IPS-18c (cell line): Measurements from ENCODE around the gene HMCN2.
A peak's percentile ranks its signal among the peaks of the same experiment; 100 is the strongest.

Experiments
- H3K4me3 ChIP-seq: 2 replicates; pipeline ENCODE4 v1.7.0; 2013; ENCODE audit warnings: low read depth, mild to moderate bottlenecking, low read length, moderate library complexity; ENCODE audit not compliant: insufficient read depth
- H3K9me3 ChIP-seq: one replicate; pipeline ENCODE4 v1.6.1; 2013; ENCODE audit warnings: mild to moderate bottlenecking, low read length, moderate library complexity; ENCODE audit not compliant: control insufficient read depth, insufficient read depth

Gene HMCN2, protein sequence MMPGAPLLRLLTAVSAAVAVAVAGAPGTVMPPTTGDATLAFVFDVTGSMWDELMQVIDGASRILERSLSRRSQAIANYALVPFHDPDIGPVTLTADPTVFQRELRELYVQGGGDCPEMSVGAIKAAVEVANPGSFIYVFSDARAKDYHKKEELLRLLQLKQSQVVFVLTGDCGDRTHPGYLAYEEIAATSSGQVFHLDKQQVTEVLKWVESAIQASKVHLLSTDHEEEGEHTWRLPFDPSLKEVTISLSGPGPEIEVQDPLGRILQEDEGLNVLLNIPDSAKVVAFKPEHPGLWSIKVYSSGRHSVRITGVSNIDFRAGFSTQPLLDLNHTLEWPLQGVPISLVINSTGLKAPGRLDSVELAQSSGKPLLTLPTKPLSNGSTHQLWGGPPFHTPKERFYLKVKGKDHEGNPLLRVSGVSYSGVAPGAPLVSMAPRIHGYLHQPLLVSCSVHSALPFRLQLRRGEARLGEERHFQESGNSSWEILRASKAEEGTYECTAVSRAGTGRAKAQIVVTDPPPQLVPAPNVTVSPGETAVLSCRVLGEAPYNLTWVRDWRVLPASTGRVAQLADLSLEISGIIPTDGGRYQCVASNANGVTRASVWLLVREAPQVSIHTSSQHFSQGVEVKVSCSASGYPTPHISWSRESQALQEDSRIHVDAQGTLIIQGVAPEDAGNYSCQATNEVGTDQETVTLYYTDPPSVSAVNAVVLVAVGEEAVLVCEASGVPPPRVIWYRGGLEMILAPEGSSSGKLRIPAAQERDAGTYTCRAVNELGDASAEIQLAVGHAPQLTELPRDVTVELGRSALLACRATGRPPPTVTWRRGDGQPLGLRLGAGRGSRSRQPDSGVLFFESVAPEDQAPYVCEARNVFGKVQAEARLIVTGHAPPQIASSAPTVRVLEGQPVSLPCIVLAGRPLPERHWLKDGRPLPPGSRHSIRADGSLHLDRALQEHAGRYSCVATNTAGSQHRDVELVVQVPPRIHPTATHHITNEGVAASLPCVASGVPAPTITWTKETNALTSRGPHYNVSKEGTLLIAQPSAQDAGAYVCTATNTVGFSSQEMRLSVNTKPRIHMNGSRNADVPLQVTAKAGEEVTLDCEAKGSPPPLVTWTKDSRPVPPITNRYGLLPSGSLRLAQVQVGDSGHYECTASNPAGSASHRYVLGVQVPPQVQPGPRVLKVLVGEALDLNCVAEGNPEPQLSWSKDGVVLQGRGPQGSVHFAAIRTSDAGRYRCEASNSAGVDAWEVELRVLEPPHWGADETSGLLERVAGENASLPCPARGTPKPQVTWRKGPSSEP (N-terminal part only)

DNA sequence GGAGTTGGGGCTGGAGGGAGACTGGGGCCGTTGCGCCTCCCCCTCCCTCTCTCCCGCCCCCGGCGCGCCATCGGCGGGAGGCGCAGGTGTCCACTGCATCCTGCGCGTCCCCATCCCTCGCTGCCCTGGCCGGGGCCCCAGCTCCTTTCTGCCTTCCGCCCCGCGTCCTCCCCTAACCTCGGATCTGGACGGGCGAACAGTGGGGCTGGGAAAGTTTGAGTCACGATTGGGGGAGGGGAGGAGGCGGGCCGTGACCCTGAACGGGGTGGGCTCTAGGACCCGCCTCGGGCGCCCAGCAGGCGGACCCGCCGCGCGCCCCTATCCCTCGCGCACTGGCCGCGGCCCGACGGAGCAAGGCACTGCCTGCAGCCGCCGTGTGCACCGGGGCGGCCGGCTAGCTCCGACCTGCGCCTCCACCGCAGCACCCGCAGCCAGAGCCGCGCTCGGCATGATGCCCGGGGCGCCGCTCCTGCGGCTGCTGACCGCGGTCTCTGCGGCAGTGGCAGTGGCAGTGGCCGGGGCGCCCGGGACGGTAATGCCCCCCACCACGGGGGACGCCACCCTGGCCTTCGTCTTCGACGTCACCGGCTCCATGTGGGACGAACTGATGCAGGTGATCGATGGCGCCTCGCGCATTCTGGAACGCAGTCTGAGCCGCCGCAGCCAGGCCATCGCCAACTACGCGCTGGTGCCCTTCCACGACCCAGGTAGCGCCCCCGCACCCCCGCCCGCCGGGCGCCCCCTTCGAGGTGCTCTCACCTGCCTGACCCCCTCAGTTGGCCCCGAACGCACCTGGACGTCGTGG lies at the start of gene HMCN2:
TSS of gene HMCN2 (plus strand) at position 330 of the 805 bp plus-strand sequence. CDS start at position 449, 119 bp downstream.
- H3K9me3 ChIP-seq, result no peaks in the 10 kb centered on the region
- H3K4me3 ChIP-seq, result peak within 1 kb of the TSS; percentile 57

DNA sequence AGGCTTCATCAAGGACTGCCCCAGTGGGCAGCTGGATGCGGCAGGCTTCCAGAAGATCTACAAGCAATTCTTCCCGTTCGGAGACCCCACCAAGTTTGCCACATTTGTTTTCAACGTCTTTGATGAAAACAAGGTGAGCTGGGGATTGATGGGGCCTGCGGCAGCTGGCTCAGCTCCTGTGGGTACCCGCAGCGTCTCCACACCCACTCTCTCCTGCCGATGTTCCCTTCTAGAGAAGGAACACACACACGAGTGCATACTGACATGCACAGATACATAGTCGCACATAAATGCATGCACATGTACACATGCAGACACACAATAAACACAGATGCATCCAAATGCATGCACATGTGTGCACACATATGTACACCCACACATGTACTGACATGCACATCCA lies 47.7 kb upstream of the HMCN2 start:
- no peaks in the 10 kb centered on the region for H3K9me3 ChIP-seq
- no peak overlapping the region for H3K4me3 ChIP-seq

DNA sequence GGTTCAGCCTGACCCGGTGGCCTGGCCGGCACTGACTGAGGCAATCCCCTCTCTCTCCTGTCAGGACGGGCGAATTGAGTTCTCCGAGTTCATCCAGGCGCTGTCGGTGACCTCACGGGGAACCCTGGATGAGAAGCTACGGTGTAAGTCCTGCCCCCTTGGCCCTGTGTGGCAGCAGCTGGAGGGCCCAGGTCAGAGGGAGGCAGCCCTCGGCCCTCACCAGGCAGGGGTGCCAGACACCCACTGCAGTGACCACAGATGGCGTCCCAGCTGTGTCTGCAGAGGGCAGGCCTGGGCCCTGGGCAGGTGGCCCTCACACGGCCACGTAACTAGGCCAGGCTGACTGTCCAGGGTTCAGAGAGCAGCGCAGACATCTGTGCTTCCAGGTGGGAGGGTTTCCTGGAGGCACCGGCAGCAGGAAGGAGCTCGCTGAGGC lies 45.9 kb upstream of the HMCN2 start:
- H3K4me3 ChIP-seq, result no peak overlapping the region
- no peaks in the 10 kb centered on the region for H3K9me3 ChIP-seq

DNA sequence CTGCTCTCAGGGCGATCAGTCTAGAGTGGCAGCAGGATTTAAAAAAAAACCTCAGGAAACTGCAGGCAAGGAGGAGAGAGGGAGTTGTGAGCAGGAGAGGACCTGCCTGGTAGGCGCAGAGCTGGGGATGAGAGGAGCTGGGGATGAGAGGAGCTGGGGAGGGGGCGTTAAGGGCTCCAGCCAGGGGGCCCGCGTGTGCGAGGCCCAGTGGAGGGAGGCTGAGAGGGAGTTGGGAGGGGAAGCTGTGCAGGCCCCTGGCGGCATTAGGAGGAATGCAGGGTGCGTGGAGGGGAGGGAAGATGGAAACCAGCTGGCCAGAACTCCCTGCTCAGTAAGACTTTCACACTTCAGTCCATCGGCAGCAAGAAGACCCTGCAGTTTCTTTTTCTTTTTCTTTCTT lies 45.2 kb upstream of the HMCN2 start:
- no peaks in the 10 kb centered on the region for H3K9me3 ChIP-seq
- no peak overlapping the region for H3K4me3 ChIP-seq

DNA sequence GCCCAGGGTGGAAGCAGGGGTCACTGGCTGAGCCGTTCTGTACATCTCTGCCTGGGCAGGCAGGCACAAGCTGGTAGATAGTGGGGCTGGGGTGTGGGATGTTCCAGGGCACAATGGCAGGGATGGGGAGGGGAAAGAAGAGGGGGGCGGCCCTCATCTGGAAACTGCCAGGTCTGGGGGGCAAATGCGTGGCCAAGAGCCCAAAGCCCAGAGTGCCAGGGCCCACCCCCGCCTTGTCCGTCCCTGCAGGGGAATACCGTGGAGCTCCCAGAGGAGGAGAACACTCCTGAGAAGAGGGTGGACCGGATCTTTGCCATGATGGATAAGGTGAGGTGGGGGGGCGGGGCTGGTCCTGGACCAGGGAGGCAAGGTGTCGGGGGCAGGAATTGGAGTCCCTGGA lies 42.7 kb upstream of the HMCN2 start:
- peaks cover under 1% of the 10 kb centered on the region for H3K9me3 ChIP-seq
- no peak overlapping the region for H3K4me3 ChIP-seq

DNA sequence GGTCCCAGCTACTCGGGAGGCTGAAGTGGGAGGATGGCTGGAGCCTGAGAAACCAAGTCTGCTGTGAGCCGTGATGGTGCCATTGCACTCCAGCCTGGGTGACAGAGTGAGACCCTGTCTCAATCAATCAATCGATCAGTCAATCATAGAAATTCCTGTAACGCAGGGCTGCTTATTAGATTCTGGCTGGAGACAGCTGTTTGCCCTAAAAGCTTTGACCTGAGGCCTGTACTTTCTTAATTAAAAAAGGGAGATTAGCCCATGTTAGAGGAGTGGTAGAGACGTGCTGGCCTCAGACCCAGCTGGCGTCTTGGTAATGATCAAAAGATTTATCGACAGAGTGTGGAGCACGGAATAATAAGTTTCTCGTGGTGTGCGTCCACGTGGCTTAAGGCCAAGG lies 40.5 kb upstream of the HMCN2 start:
- Histone ChIP-seq H3K9me3 (peaks cover 3% of the 10 kb centered on the region), H3K4me3 (no peak overlapping the region)

DNA sequence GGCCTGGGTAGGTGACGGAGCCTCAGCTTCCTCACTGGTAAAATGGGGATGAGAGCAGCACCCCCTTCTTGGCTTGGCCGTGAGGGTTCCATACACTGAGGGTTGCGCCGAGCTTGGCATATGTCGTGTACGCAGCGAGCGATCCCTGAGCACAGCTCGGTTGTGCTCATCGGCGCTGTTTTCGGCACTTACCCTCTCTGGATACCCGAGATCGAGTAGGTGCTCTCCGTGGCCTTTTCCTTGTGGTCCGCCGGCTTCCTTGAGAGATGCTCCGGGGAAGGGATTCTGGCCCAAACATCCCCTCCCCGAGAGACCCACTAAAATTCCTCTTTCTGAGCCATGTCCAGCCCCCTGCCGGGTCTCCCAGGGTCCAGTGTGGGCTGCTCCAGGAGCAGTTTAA lies 40.0 kb upstream of the HMCN2 start:
- H3K4me3 ChIP-seq, result no peak overlapping the region
- H3K9me3 ChIP-seq, result peaks cover 3% of the 10 kb centered on the region

DNA sequence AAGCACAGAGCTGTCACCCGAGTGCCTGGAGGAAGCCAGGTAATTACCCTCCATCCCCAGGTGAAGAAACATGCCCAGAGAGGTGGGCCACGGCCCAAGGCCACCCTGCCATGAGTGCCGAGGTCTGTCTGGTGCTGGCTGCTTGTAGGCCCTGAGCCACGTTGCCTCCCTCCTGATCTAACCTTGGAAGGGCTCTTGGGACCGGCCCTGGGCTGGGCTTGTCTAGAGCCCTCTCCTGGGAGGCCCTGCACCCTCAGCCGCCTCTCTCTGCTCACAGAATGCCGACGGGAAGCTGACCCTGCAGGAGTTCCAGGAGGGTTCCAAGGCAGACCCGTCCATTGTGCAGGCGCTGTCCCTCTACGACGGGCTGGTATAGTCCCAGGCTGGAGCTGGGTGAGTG lies 39.4 kb upstream of the HMCN2 start:
- no peak overlapping the region for H3K4me3 ChIP-seq
- H3K9me3 ChIP-seq, result peaks cover 3% of the 10 kb centered on the region

DNA sequence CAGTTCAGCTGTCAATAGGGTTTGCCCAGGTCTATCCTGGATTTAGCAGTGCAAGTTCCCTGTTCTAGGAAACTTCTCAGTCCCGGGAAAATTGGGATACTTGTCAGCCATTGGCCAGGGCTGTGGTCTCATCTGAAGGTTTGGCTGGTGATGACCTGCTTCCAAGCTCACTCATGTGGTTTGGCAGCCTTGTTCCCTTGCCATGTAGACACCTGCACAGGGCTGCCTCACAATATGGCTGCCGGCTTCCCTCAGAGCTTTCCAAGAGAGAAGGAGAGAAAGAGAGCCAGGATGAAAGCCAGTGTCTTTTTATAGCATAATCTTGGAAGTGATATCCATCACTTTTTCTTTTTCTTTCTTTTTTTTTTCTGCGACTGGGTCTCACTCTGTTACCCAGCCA lies 37.7 kb upstream of the HMCN2 start:
- Histone ChIP-seq H3K4me3 (no peak overlapping the region), H3K9me3 (peaks cover 3% of the 10 kb centered on the region)

DNA sequence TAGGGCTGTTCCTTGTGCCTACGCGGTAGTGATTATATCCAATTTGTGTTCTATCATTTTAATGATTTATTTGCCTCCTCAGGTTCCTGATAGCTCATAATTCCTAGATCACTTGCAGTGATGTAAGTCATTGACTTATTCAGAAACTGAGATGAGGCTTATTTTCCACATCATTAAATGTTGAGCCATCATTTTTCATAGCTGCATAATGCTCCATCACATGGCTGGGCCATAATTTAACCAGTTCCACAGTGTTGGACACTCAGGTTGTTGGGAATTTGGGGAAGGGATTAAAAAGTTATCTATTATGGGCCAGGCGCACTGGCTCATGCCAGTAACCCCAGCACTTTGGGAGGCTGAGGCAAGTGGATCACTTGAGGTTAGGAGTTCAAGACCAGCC lies 35.8 kb upstream of the HMCN2 start:
- no peak overlapping the region for H3K4me3 ChIP-seq

DNA sequence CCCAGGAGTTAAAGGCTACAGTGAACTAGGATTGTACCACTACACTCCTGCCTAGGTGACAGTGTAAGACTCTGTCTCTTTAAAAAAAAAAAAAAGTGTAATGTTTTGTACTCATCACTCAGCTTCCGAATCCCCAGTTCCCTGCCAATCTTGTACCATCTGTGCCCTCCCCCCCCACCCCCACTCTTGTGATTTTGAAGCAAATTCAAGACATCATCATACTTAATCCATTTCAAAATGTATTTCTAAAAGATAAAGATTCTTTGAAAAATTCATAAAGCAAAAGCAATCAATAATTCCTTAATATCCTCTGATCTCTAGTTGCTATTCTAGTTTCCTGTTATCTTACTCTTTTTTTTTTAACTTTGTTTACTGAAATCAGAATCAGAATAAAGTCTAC lies 34.9 kb upstream of the HMCN2 start:
- H3K9me3 ChIP-seq, result peaks cover 3% of the 10 kb centered on the region
- no peak overlapping the region for H3K4me3 ChIP-seq

More for the DNA sequence above, 35.8 kb upstream of the HMCN2 start:
- peaks cover 3% of the 10 kb centered on the region for H3K9me3 ChIP-seq

DNA sequence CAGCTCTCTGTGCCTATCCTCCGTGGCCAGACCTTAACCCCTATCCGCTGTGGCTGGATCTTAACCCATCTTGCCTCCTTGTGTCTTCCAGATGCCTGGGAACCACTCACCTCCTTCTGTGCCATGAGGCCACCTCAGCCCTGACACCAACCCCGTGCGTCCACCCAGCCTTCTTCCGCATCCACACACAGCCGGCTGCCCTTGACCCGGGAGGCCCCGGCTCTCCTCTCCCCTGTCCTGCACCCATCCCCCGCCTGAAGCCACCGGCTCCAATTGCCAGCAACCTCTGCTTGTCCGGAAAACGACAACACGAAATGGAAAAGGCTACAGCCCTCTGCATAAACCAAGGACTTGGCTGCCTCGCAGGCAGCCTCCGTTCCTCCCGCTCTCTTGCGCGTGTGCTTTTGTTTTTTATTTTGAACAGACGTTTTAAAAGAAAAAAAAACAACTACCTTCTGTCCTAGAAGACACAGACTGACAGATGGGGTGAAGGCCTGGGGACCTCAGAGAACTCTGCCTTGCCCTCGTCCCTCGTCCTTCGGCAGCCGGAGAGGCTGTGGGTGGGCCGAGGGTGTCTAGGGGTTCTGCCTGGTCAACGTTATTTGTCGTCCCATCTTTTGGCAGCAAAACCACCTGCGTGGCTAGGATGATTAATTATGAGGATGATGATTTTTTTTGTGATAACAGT lies 32.5 kb upstream of the HMCN2 start:
- H3K4me3 ChIP-seq, result no peak overlapping the region
- H3K9me3 ChIP-seq, result peaks cover under 1% of the 10 kb centered on the region

DNA sequence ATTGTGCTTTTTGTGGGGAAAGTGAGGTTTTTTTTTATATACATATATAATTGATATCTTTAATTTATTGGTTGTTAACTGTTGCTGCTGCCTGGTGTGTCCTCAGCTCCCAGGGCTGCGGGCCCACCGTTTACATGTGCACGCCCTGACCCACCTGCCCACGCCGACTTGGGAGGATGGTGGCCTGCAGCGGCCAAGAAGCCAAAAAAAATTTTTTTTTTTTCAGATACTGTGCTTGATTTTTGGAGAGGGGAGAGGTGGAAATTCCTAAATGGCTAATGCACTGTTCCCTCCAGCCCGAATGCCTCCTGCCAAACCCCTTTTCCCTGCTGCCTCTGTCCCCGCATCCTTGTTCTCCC lies 32.0 kb upstream of the HMCN2 start:
- Histone ChIP-seq H3K4me3 (no peak overlapping the region), H3K9me3 (no peaks in the 10 kb centered on the region)

DNA sequence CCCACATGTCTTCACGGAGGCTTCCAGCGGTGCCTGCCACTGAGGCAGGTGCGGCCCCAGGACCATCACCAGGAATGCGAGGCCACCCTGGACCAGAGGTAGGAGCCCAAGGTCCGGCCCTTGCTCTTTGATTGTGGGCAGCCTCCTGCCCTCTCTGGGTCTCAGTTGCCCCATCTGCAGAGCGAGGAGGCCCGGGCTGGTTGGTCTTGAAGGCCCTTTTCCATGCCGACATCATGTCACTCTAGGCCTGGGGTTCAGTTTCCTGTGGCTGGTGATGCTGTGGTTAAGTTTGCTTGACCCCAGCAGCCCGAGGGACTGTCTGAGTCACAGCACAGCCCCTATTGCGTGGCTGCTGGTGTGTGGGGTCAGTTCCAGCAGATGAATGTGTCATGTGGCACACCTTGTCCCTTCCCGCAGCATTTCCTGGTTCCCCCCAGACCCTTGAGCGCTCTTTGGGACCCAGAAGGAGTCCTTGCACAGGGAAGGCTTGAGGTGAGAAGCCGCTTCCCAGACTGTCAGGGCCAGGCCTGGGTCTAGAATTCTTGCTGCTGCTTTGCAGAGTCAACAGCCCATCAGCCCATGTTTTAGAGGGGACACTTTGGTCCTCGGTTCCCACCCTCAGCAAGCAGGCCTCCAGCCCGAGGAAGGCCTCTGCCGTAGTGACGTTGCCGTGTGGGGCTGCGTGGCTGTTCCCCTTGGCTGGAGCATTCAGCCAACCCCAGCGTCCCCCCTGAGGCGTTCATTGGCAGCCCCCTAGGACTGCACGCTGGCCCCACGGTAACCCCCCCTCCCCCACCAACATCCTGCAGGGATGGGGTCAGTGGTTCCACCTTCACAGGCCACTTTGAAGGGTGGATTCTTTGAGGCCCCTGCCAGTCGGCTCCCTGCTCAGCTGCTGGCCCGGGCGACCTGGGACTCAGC lies 31.0 kb upstream of the HMCN2 start:
- H3K4me3 ChIP-seq, result no peak overlapping the region
- H3K9me3 ChIP-seq, result no peaks in the 10 kb centered on the region
